HepG2 (cell line): ENCODE measurements around the gene TMBIM1. TPM values are rescaled to one million over a fixed set of nuclear protein-coding genes. Genes with fewer than 3 reads are reported as not detected.

Experiments used
- AKAP8 ChIP-seq: sonication (generic); formaldehyde crosslinking; IDR thresholded peaks from 2 replicates; pipeline ENCODE4 v1.5.1; 2020; ENCODE audit warnings: mild to moderate bottlenecking, missing genetic modification reagents
- DNMT3B ChIP-seq: conservative IDR thresholded peaks from 2 replicates; pipeline ENCODE4 v1.6.1; 2016; ENCODE audit warnings: missing biosample characterization, control low read depth
- polyA plus RNA-seq, 8 experiments: library from polyadenylated mRNA; depleted of rRNA in 3 of 8; stranded (reverse) in 7 of 8; unstranded in 1 of 8; fragments of >200 nt; fragmentation: Illumina TruSeq in 4 of 8; extraction: Trizol in 4 of 8; gene quantifications; 2 replicates each; pipeline versions ENCODE4 v1.2.1 to v1.2.3, GENCODE V29; 2011 to 2016; ENCODE audit warnings: low read depth in 4 of 8, missing spikeins in 1 of 8, mixed read lengths in 1 of 8; ENCODE audit not compliant: insufficient read depth in 1 of 8
- total RNA-seq, 5 experiments: library from RNA; depleted of rRNA; stranded (reverse); fragments of >200 nt; fragmentation: Illumina TruSeq; extraction: Trizol; gene quantifications; 2 replicates each; pipeline ENCODE4 v1.2.3, GENCODE V29; 2016; ENCODE audit warnings: low read depth in 1 of 5
- TF ChIP-seq, protein P1 (sequence below): sonication (generic); formaldehyde crosslinking; IDR thresholded peaks from 2 replicates; pipeline ENCODE4 v1.5.0; 2020; ENCODE audit warnings: mild to moderate bottlenecking, missing genetic modification reagents, borderline replicate concordance
- TF ChIP-seq, protein P2 (sequence below): sonication (generic); formaldehyde crosslinking; IDR thresholded peaks from 2 replicates; pipeline ENCODE4 v1.9.0; 2021; ENCODE audit warnings: mild to moderate bottlenecking, missing genetic modification reagents
- TF ChIP-seq, protein P3 (sequence below): sonication (generic); formaldehyde crosslinking; IDR thresholded peaks from 2 replicates; pipeline ENCODE4 v1.5.1; 2020; ENCODE audit warnings: mild to moderate bottlenecking, missing genetic modification reagents, borderline replicate concordance

The TMBIM1 gene
- total and polyA plus RNA-seq, 2 of the 13 experiments (the other 11 are each of a cell fraction or from before 2014, with no cell fraction given): 127 to 139 TPM

- TF ChIP-seq, protein P1, sequence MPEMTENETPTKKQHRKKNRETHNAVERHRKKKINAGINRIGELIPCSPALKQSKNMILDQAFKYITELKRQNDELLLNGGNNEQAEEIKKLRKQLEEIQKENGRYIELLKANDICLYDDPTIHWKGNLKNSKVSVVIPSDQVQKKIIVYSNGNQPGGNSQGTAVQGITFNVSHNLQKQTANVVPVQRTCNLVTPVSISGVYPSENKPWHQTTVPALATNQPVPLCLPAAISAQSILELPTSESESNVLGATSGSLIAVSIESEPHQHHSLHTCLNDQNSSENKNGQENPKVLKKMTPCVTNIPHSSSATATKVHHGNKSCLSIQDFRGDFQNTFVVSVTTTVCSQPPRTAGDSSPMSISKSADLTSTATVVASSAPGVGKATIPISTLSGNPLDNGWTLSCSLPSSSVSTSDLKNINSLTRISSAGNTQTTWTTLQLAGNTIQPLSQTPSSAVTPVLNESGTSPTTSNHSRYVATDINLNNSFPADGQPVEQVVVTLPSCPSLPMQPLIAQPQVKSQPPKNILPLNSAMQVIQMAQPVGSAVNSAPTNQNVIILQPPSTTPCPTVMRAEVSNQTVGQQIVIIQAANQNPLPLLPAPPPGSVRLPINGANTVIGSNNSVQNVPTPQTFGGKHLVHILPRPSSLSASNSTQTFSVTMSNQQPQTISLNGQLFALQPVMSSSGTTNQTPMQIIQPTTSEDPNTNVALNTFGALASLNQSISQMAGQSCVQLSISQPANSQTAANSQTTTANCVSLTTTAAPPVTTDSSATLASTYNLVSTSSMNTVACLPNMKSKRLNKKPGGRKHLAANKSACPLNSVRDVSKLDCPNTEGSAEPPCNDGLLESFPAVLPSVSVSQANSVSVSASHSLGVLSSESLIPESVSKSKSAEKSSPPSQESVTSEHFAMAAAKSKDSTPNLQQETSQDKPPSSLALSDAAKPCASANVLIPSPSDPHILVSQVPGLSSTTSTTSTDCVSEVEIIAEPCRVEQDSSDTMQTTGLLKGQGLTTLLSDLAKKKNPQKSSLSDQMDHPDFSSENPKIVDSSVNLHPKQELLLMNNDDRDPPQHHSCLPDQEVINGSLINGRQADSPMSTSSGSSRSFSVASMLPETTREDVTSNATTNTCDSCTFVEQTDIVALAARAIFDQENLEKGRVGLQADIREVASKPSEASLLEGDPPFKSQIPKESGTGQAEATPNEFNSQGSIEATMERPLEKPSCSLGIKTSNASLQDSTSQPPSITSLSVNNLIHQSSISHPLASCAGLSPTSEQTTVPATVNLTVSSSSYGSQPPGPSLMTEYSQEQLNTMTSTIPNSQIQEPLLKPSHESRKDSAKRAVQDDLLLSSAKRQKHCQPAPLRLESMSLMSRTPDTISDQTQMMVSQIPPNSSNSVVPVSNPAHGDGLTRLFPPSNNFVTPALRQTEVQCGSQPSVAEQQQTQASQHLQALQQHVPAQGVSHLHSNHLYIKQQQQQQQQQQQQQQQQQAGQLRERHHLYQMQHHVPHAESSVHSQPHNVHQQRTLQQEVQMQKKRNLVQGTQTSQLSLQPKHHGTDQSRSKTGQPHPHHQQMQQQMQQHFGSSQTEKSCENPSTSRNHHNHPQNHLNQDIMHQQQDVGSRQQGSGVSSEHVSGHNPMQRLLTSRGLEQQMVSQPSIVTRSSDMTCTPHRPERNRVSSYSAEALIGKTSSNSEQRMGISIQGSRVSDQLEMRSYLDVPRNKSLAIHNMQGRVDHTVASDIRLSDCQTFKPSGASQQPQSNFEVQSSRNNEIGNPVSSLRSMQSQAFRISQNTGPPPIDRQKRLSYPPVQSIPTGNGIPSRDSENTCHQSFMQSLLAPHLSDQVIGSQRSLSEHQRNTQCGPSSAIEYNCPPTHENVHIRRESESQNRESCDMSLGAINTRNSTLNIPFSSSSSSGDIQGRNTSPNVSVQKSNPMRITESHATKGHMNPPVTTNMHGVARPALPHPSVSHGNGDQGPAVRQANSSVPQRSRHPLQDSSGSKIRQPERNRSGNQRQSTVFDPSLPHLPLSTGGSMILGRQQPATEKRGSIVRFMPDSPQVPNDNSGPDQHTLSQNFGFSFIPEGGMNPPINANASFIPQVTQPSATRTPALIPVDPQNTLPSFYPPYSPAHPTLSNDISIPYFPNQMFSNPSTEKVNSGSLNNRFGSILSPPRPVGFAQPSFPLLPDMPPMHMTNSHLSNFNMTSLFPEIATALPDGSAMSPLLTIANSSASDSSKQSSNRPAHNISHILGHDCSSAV (CRISPR knock-in tag): no peak
- TF ChIP-seq, protein P2, sequence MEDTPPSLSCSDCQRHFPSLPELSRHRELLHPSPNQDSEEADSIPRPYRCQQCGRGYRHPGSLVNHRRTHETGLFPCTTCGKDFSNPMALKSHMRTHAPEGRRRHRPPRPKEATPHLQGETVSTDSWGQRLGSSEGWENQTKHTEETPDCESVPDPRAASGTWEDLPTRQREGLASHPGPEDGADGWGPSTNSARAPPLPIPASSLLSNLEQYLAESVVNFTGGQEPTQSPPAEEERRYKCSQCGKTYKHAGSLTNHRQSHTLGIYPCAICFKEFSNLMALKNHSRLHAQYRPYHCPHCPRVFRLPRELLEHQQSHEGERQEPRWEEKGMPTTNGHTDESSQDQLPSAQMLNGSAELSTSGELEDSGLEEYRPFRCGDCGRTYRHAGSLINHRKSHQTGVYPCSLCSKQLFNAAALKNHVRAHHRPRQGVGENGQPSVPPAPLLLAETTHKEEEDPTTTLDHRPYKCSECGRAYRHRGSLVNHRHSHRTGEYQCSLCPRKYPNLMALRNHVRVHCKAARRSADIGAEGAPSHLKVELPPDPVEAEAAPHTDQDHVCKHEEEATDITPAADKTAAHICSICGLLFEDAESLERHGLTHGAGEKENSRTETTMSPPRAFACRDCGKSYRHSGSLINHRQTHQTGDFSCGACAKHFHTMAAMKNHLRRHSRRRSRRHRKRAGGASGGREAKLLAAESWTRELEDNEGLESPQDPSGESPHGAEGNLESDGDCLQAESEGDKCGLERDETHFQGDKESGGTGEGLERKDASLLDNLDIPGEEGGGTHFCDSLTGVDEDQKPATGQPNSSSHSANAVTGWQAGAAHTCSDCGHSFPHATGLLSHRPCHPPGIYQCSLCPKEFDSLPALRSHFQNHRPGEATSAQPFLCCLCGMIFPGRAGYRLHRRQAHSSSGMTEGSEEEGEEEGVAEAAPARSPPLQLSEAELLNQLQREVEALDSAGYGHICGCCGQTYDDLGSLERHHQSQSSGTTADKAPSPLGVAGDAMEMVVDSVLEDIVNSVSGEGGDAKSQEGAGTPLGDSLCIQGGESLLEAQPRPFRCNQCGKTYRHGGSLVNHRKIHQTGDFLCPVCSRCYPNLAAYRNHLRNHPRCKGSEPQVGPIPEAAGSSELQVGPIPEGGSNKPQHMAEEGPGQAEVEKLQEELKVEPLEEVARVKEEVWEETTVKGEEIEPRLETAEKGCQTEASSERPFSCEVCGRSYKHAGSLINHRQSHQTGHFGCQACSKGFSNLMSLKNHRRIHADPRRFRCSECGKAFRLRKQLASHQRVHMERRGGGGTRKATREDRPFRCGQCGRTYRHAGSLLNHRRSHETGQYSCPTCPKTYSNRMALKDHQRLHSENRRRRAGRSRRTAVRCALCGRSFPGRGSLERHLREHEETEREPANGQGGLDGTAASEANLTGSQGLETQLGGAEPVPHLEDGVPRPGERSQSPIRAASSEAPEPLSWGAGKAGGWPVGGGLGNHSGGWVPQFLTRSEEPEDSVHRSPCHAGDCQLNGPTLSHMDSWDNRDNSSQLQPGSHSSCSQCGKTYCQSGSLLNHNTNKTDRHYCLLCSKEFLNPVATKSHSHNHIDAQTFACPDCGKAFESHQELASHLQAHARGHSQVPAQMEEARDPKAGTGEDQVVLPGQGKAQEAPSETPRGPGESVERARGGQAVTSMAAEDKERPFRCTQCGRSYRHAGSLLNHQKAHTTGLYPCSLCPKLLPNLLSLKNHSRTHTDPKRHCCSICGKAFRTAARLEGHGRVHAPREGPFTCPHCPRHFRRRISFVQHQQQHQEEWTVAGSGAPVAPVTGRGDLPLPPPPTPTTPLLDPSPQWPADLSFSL (CRISPR knock-in tag): no peak
- TF ChIP-seq DNMT3B (CRISPR knock-in tag) (no peak), AKAP8 (CRISPR knock-in tag) (no peak)
- TF ChIP-seq, protein P3, sequence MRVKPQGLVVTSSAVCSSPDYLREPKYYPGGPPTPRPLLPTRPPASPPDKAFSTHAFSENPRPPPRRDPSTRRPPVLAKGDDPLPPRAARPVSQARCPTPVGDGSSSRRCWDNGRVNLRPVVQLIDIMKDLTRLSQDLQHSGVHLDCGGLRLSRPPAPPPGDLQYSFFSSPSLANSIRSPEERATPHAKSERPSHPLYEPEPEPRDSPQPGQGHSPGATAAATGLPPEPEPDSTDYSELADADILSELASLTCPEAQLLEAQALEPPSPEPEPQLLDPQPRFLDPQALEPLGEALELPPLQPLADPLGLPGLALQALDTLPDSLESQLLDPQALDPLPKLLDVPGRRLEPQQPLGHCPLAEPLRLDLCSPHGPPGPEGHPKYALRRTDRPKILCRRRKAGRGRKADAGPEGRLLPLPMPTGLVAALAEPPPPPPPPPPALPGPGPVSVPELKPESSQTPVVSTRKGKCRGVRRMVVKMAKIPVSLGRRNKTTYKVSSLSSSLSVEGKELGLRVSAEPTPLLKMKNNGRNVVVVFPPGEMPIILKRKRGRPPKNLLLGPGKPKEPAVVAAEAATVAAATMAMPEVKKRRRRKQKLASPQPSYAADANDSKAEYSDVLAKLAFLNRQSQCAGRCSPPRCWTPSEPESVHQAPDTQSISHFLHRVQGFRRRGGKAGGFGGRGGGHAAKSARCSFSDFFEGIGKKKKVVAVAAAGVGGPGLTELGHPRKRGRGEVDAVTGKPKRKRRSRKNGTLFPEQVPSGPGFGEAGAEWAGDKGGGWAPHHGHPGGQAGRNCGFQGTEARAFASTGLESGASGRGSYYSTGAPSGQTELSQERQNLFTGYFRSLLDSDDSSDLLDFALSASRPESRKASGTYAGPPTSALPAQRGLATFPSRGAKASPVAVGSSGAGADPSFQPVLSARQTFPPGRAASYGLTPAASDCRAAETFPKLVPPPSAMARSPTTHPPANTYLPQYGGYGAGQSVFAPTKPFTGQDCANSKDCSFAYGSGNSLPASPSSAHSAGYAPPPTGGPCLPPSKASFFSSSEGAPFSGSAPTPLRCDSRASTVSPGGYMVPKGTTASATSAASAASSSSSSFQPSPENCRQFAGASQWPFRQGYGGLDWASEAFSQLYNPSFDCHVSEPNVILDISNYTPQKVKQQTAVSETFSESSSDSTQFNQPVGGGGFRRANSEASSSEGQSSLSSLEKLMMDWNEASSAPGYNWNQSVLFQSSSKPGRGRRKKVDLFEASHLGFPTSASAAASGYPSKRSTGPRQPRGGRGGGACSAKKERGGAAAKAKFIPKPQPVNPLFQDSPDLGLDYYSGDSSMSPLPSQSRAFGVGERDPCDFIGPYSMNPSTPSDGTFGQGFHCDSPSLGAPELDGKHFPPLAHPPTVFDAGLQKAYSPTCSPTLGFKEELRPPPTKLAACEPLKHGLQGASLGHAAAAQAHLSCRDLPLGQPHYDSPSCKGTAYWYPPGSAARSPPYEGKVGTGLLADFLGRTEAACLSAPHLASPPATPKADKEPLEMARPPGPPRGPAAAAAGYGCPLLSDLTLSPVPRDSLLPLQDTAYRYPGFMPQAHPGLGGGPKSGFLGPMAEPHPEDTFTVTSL (CRISPR knock-in tag): no peak
Measured at GRCh38 chr2:218233543-218233942, 58.8 kb downstream of the TMBIM1 start (continued).
